Measurements from ENCODE around the gene RAB13.
A peak's percentile ranks its signal among the peaks of the same experiment; 100 is the strongest.

DNA sequence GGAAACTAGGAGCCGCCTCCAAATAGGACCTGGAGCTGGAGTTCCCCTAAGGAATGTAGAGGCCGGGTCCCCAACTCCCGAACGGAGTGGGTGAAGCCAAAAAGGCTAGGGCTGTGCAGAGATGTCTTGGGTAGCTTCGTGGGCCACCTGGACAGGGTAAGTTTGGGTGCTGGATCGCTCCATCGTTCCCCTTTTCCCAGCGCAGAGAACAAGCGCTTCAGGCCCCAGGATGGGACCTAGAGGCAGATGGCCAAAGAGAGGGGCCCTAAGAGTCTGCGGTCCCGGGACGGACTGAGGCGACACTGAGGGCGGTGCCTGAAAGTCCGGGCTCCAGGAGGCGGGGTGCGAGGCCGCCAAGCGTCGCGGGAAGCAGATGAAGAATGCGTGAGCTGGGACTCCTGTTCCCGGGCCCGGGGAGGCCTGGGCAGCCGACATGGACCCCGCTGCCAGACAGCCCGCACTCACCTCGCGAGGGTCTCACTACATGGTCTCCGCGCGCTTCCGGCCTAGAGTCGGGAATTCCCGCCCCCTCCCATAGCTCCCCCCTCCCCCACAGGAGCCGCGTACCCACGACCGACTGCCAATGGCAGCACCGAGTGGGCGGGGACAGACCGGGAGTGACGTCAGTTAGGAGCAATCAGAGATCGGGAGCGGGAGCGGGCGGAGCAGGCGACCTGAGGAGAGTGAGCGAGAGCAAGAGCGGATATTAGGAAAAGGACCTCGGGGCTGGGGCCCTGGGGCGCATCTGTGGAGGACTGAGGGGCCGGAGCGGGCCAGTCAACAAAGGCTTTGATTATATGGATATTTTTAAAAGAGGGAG is 22.9 kb downstream of the RAB13 start, which contains the start of gene SLC39A1:
- TF ChIP-seq ZFP62 (CRISPR knock-in tag; IDR thresholded peaks at IDR 0.05) = no peak
- no peak for TF ChIP-seq EZH2 (conservative IDR thresholded peaks at IDR 0.05; ENCODE audit: low read depth, low read length)
- TF ChIP-seq GLI4 (CRISPR knock-in tag; IDR thresholded peaks at IDR 0.05; ENCODE audit: borderline replicate concordance) = no peak
- TF ChIP-seq GABPB1 (CRISPR knock-in tag; IDR thresholded peaks at IDR 0.05) = peak; percentile 90
- TF ChIP-seq TARDBP (CRISPR knock-in tag; IDR thresholded peaks at IDR 0.05) = peak; percentile 9; the same call in 1 of the 2 replicates
- TF ChIP-seq NR2C2 (CRISPR knock-in tag; IDR thresholded peaks at IDR 0.05; ENCODE audit: borderline replicate concordance) = no peak
- TF ChIP-seq, protein P1, sequence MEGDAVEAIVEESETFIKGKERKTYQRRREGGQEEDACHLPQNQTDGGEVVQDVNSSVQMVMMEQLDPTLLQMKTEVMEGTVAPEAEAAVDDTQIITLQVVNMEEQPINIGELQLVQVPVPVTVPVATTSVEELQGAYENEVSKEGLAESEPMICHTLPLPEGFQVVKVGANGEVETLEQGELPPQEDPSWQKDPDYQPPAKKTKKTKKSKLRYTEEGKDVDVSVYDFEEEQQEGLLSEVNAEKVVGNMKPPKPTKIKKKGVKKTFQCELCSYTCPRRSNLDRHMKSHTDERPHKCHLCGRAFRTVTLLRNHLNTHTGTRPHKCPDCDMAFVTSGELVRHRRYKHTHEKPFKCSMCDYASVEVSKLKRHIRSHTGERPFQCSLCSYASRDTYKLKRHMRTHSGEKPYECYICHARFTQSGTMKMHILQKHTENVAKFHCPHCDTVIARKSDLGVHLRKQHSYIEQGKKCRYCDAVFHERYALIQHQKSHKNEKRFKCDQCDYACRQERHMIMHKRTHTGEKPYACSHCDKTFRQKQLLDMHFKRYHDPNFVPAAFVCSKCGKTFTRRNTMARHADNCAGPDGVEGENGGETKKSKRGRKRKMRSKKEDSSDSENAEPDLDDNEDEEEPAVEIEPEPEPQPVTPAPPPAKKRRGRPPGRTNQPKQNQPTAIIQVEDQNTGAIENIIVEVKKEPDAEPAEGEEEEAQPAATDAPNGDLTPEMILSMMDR (CRISPR knock-in tag; IDR thresholded peaks at IDR 0.05) = no peak; the same call in 1 of the 2 replicates
- no peak for TF ChIP-seq GTF2F1 (IDR thresholded peaks at IDR 0.05; ENCODE audit: low read length)
- TF ChIP-seq UBTF (CRISPR knock-in tag; IDR thresholded peaks at IDR 0.05) = peak; percentile 27
- TF ChIP-seq ZNF724P (CRISPR knock-in tag; IDR thresholded peaks at IDR 0.05; ENCODE audit: borderline replicate concordance) = no peak
- no peak for TF ChIP-seq MTA3 (CRISPR knock-in tag; IDR thresholded peaks at IDR 0.05)
